GM12878 (cell line): ENCODE measurements around the gene DLG4. TPM values are rescaled to one million over a fixed set of nuclear protein-coding genes. Genes with fewer than 3 reads are reported as not detected.

Source experiments
- ATAC-seq: fragments of 200-7000 bp; cut with Tn5 transposase; 3 replicates; pipeline ENCODE4 v1.9.1; 2020; ENCODE audit warnings: mild to moderate bottlenecking, moderate library complexity
- BruUV-seq: library from RNA; stranded (reverse); fragments of 400-500 nt; replicated peaks from 2 replicates; lab custom pipeline; 2021; lab: Mats Ljungman, UMichigan
- CTCF ChIA-PET: fragments of 300-600 bp; sonication (Branson Sonifier 250); formaldehyde crosslinking; extraction: SDS; loops from one replicate; lab custom pipeline; 2021; ENCODE audit warnings: inconsistent platforms; lab: Yijun Ruan, JAX
- POLR2A ChIA-PET: fragments of 350-600 bp; formaldehyde crosslinking; extraction: SDS; loops from one replicate; lab custom pipeline; 2021; ENCODE audit warnings: inconsistent platforms; lab: Charles Lee
- RAD21 ChIA-PET: fragments of 300-600 bp; sonication (Branson Sonifier 250); formaldehyde crosslinking; loops from one replicate; lab custom pipeline; 2023; ENCODE audit warnings: antibody characterized with exemption; ENCODE audit not compliant: unreplicated experiment; lab: Charles Lee
- SMC1A ChIA-PET: fragments of 300-600 bp; sonication (Branson Sonifier 250); formaldehyde crosslinking; loops from one replicate; lab custom pipeline; 2023; ENCODE audit not compliant: unreplicated experiment, uncharacterized antibody; lab: Charles Lee
- DNase-seq: peaks from one replicate; pipeline ENCODE4 v3.0.0-alpha.2; 2011; ENCODE audit warnings: low read depth, low spot score
- FAIRE-seq: peaks from 3 replicates; lab custom pipeline; 2011; peaks lifted over from hg19 to GRCh38; lab: Jason Lieb, UNC
- H2AFZ ChIP-seq: 2 replicates; pipeline ENCODE4 v1.6.0; 2011; ENCODE audit warnings: low read depth, low read length, control low read depth; ENCODE audit not compliant: control insufficient read depth
- H3K27ac ChIP-seq: 2 replicates; pipeline ENCODE4 v1.5.1; 2011; ENCODE audit warnings: control low read depth; ENCODE audit not compliant: control insufficient read depth, insufficient read depth
- H3K27me3 ChIP-seq, 2 experiments: replicated peaks in 1 of 2; 2 replicates each; pipeline versions ENCODE4 v1.6.0 to v1.6.1; 2011; ENCODE audit warnings: low read length in 1 of 2; ENCODE audit not compliant: control insufficient read depth in 2 of 2, insufficient read depth in 2 of 2
- H3K36me3 ChIP-seq, 2 experiments: 2 replicates each; pipeline ENCODE4 v1.5.1; 2011; ENCODE audit warnings: low read length in 1 of 2; ENCODE audit not compliant: control insufficient read depth in 2 of 2, insufficient read depth in 2 of 2
- H3K4me1 ChIP-seq: 2 replicates; pipeline ENCODE4 v1.6.1; 2011; ENCODE audit warnings: mild to moderate bottlenecking, low read length, moderate library complexity, mixed read lengths; ENCODE audit not compliant: control insufficient read depth, insufficient read depth
- H3K4me2 ChIP-seq: 2 replicates; pipeline ENCODE4 v1.6.0; 2011; ENCODE audit warnings: control low read depth; ENCODE audit not compliant: control insufficient read depth, insufficient read depth
- H3K4me3 ChIP-seq: fragments of 200-600 bp; sonication (generic); 2 replicates; pipeline ENCODE4 v1.5.1; 2016
- H3K79me2 ChIP-seq: 2 replicates; pipeline ENCODE4 v1.6.0; 2011; ENCODE audit warnings: low read length; ENCODE audit not compliant: control insufficient read depth, insufficient read depth
- H3K9ac ChIP-seq: 2 replicates; pipeline ENCODE4 v1.8.0; 2011; ENCODE audit warnings: low read length, control low read depth, mixed read lengths; ENCODE audit not compliant: control insufficient read depth, insufficient read depth
- H3K9me3 ChIP-seq: replicated peaks from 3 replicates; pipeline ENCODE4 v1.5.1; 2011; ENCODE audit warnings: mild to moderate bottlenecking, low read length; ENCODE audit not compliant: control insufficient read depth, insufficient read depth
- H4K20me1 ChIP-seq: 2 replicates; pipeline ENCODE4 v1.6.0; 2011; ENCODE audit not compliant: control insufficient read depth, insufficient read depth
- ATF7 ChIP-seq: fragments of 450-650 bp; IDR thresholded peaks from 2 replicates; pipeline ENCODE4 v1.6.1; 2016; ENCODE audit warnings: low read depth, mild to moderate bottlenecking
- BACH1 ChIP-seq: fragments of 450-650 bp; IDR thresholded peaks from 2 replicates; pipeline ENCODE4 v1.6.1; 2017; ENCODE audit warnings: mild to moderate bottlenecking, borderline replicate concordance
- BCL3 ChIP-seq: IDR thresholded peaks from 2 replicates; pipeline ENCODE4 v1.6.1; 2011; ENCODE audit warnings: borderline replicate concordance, low read depth, mild to moderate bottlenecking, moderate library complexity, low read length; ENCODE audit not compliant: insufficient read depth, poor library complexity, severe bottlenecking
- CBX3 ChIP-seq: fragments of 200-600 bp; sonication (generic); IDR thresholded peaks from 2 replicates; pipeline ENCODE4 v1.6.1; 2016; ENCODE audit warnings: low read depth, borderline replicate concordance
- CEBPB ChIP-seq, 2 experiments: fragments of 150-350 bp in 1 of 2; IDR thresholded peaks; 2 replicates each; pipeline ENCODE4 v1.6.1; 2012 to 2014; ENCODE audit warnings: low read depth in 2 of 2, low read length in 2 of 2, borderline replicate concordance in 1 of 2, inconsistent platforms in 1 of 2
- CHD4 ChIP-seq: fragments of 200-600 bp; sonication (generic); IDR thresholded peaks from 2 replicates; pipeline ENCODE4 v1.6.1; 2016; ENCODE audit warnings: mild to moderate bottlenecking
- HCFC1 ChIP-seq: fragments of 150-350 bp; IDR thresholded peaks from 2 replicates; pipeline ENCODE4 v1.6.1; 2014; ENCODE audit warnings: low read length
- MXI1 ChIP-seq: fragments of 150-350 bp; IDR thresholded peaks from 2 replicates; pipeline ENCODE4 v1.6.1; 2011; ENCODE audit warnings: low read depth, mild to moderate bottlenecking, inconsistent platforms, low read length, improper control_type of control experiment
- NFYB ChIP-seq: IDR thresholded peaks from 2 replicates; pipeline ENCODE4 v1.6.1; 2011; ENCODE audit warnings: low read depth, mild to moderate bottlenecking, low read length, improper control_type of control experiment, moderate library complexity; ENCODE audit not compliant: insufficient read depth
- RB1 ChIP-seq: fragments of 450-650 bp; formaldehyde crosslinking; IDR thresholded peaks from 2 replicates; pipeline ENCODE4 v1.6.1; 2017; ENCODE audit warnings: mild to moderate bottlenecking, borderline replicate concordance
- RFX5 ChIP-seq: IDR thresholded peaks from 2 replicates; pipeline ENCODE4 v1.6.1; 2011; ENCODE audit warnings: low read depth, low read length, improper control_type of control experiment
- SMAD1 ChIP-seq: fragments of 450-650 bp; IDR thresholded peaks from 2 replicates; pipeline ENCODE4 v1.6.1; 2018; ENCODE audit warnings: mild to moderate bottlenecking, low read depth; ENCODE audit not compliant: partially characterized antibody
- SP1 ChIP-seq: IDR thresholded peaks from one replicate; pipeline ENCODE4 v1.6.1; 2011; ENCODE audit warnings: low read depth, low read length
- TCF7 ChIP-seq: IDR thresholded peaks from 2 replicates; pipeline ENCODE4 v1.6.1; 2014; ENCODE audit warnings: antibody characterized with exemption, borderline replicate concordance
- ZNF217 ChIP-seq: fragments of 450-650 bp; IDR thresholded peaks from 2 replicates; pipeline ENCODE4 v1.6.1; 2017; ENCODE audit warnings: antibody characterized with exemption, mild to moderate bottlenecking
- ZZZ3 ChIP-seq: IDR thresholded peaks from 2 replicates; pipeline ENCODE4 v1.6.1; 2011; ENCODE audit warnings: low read depth; ENCODE audit not compliant: control insufficient read depth, insufficient read length
- WGBS: methylation state at CpG from one replicate; pipeline ENCODE4 v1.1.6; 2016; ENCODE audit warnings: low lambda C conversion rate; ENCODE audit not compliant: insufficient replicate concordance, insufficient coverage; ENCODE audit errors: missing lambda C conversion rate; 5-methylcytosine and 5-hydroxymethylcytosine counted together
- in situ Hi-C: fragments of 300-500 bp; cut with MboI; formaldehyde crosslinking; loops from 9 replicates; pipeline ENCODE4 v1.14.3; 2018; ENCODE audit warnings: mixed read lengths
- intact Hi-C: fragments of 100-400 bp; cut with micrococcal nuclease; formaldehyde crosslinking; loops from one replicate; pipeline ENCODE4 v1.14.2; 2022; ENCODE audit not compliant: unreplicated experiment
- polyA plus RNA-seq, 11 experiments: library from polyadenylated mRNA; depleted of rRNA in 4 of 11; unstranded in 6 of 11; stranded (reverse) in 5 of 11; fragments of >200 nt; fragmentation: Nextera tagmentation in 4 of 11; fragmentation: Illumina TruSeq in 1 of 11; extraction: Ambion mirVana in 4 of 11; extraction: Trizol in 1 of 11; gene quantifications; 1 replicate in 1 of 11; 2 replicates in 10 of 11; pipeline versions ENCODE4 v1.2.1 to v1.2.3, GENCODE V29; 2011 to 2016; ENCODE audit warnings: inconsistent platforms in 2 of 11, missing spikeins in 2 of 11, low read depth in 1 of 11
- total RNA-seq, 4 experiments: library from RNA; depleted of rRNA in 3 of 4; stranded (reverse); fragments of >200 nt in 3 of 4; fragmentation: Illumina TruSeq in 1 of 4; extraction: Trizol in 1 of 4; gene quantifications; 2 replicates each; pipeline versions ENCODE4 v1.2.1 to v1.2.3, GENCODE V29; 2013 to 2021
- TF ChIP-seq, protein P1 (sequence below): fragments of 450-650 bp; IDR thresholded peaks from 2 replicates; pipeline ENCODE4 v1.6.1; 2017; ENCODE audit warnings: borderline replicate concordance
- TF ChIP-seq, protein P2 (sequence below): fragments of 450-650 bp; IDR thresholded peaks from 2 replicates; pipeline ENCODE4 v1.6.1; 2016; ENCODE audit warnings: mild to moderate bottlenecking
- TF ChIP-seq, protein P3 (sequence below): IDR thresholded peaks from 2 replicates; pipeline ENCODE4 v1.6.1; 2012; ENCODE audit warnings: low read depth, low read length, improper control_type of control experiment
- TF ChIP-seq, protein P4 (sequence below): IDR thresholded peaks from 2 replicates; pipeline ENCODE4 v1.6.1; 2012; ENCODE audit warnings: low read depth, low read length, improper control_type of control experiment

DLG4 gene
- total and polyA plus RNA-seq, 10 of the 15 experiments (the other 5 are each of a cell fraction or from before 2014, with no cell fraction given) = 0.07 to 4.1 (median 1.3) TPM

DNA sequence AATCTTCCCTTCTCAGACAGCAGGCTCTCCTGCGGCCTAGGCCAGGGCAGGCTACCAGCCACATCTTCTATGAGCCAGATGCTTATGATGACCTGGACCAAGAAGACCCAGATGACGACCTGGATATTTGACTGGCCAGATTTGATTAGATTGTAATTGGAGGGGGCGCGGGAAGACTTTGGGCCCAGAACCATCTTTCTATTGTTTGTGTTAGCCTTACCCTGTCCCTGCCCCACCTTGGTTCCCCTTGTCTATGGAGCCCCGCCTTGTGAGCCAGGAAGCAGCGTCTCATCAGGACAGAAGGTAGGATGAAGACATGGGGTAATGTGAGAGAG is 39.9 kb upstream of the DLG4 start:
- no peak for DNase-seq
- Histone ChIP-seq H3K4me1 (peaks cover 17% of the 10 kb centered on the region), H3K9ac (no peak overlapping the region), H3K4me3 (no peak overlapping the region), H4K20me1 (no peaks in the 10 kb centered on the region), H3K27ac (no peak overlapping the region), H3K79me2 (no peaks in the 10 kb centered on the region), H3K4me2 (no peak overlapping the region), H2AFZ (no peak overlapping the region), H3K27me3 (peaks cover 3 to 5% of the 10 kb centered on the region in 2 experiments; a peak in 2 of 4 replicates), H3K9me3 (no peaks in the 10 kb centered on the region), H3K36me3 (peaks cover 1 to 13% of the 10 kb centered on the region in 2 experiments; a peak in 2 of 4 replicates)
- BruUV-seq = no TSS peak
- CTCF ChIA-PET = interaction anchor here (0.7 kb wide), 1 partner anchor 23 kb away, joined by 3 read pairs; no protein-coding TSS in a partner anchor
- TF ChIP-seq, protein P1, sequence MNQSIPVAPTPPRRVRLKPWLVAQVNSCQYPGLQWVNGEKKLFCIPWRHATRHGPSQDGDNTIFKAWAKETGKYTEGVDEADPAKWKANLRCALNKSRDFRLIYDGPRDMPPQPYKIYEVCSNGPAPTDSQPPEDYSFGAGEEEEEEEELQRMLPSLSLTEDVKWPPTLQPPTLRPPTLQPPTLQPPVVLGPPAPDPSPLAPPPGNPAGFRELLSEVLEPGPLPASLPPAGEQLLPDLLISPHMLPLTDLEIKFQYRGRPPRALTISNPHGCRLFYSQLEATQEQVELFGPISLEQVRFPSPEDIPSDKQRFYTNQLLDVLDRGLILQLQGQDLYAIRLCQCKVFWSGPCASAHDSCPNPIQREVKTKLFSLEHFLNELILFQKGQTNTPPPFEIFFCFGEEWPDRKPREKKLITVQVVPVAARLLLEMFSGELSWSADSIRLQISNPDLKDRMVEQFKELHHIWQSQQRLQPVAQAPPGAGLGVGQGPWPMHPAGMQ = no peak
- TF ChIP-seq, protein P2, sequence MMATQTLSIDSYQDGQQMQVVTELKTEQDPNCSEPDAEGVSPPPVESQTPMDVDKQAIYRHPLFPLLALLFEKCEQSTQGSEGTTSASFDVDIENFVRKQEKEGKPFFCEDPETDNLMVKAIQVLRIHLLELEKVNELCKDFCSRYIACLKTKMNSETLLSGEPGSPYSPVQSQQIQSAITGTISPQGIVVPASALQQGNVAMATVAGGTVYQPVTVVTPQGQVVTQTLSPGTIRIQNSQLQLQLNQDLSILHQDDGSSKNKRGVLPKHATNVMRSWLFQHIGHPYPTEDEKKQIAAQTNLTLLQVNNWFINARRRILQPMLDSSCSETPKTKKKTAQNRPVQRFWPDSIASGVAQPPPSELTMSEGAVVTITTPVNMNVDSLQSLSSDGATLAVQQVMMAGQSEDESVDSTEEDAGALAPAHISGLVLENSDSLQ = no peak
- TF ChIP-seq, protein P3, sequence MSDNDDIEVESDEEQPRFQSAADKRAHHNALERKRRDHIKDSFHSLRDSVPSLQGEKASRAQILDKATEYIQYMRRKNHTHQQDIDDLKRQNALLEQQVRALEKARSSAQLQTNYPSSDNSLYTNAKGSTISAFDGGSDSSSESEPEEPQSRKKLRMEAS = no peak
- no peak for TF ChIP-seq NFYB
- TF ChIP-seq SP1 = no peak
- no peak for TF ChIP-seq ATF7
- no peak for TF ChIP-seq RFX5
- TF ChIP-seq ZNF217 = no peak
- TF ChIP-seq TCF7 = no peak
- no peak for TF ChIP-seq BACH1
- no peak for TF ChIP-seq RB1
- TF ChIP-seq BCL3 = no peak
- TF ChIP-seq SMAD1 = no peak
- no peak for TF ChIP-seq CBX3
- TF ChIP-seq MXI1 = no peak
- TF ChIP-seq HCFC1 = no peak
- no peak for TF ChIP-seq CEBPB (IDR thresholded peaks at IDR 0.05; ENCODE audit: borderline replicate concordance in 1 of 2, low read depth in 2 of 2, low read length in 2 of 2)
- TF ChIP-seq, protein P4, sequence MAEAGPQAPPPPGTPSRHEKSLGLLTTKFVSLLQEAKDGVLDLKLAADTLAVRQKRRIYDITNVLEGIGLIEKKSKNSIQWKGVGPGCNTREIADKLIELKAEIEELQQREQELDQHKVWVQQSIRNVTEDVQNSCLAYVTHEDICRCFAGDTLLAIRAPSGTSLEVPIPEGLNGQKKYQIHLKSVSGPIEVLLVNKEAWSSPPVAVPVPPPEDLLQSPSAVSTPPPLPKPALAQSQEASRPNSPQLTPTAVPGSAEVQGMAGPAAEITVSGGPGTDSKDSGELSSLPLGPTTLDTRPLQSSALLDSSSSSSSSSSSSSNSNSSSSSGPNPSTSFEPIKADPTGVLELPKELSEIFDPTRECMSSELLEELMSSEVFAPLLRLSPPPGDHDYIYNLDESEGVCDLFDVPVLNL = no peak
- TF ChIP-seq ZZZ3 = no peak
- TF ChIP-seq CHD4 = no peak
- intact Hi-C loops (no loop called here), in situ Hi-C loops (no loop called here)
- FAIRE-seq = no peak
- RAD21 ChIA-PET = no interaction called here
- POLR2A ChIA-PET = no interaction called here
- SMC1A ChIA-PET = interaction anchor here (1.4 kb wide), 1 partner anchor 10 kb away, joined by 5 read pairs; no protein-coding TSS in a partner anchor
- 92% methylated on average over 6 of the region's 6 CpGs for WGBS
- ATAC-seq = no peak
